ENCODE data around the gene DOCK4.

- TF ChIP-seq POLR2A (IDR thresholded peaks at IDR 0.05; ENCODE audit: control extremely low read depth in 1 of 2, low read depth in 2 of 2, low read length in 2 of 2) (no peak), EZH2 (IDR thresholded peaks at IDR 0.05; ENCODE audit: low read depth, low read length, severe bottlenecking) (no peak), SRF (IDR thresholded peaks at IDR 0.05; ENCODE audit: low read depth, low read length) (no peak), CTCF (IDR thresholded peaks at IDR 0.05; ENCODE audit: control extremely low read depth in 1 of 3, insufficient read depth in 1 of 3, low read depth in 1 of 3, low read length in 3 of 3) (no peak), ATF2 (IDR thresholded peaks at IDR 0.05; ENCODE audit: low read length) (no peak), RBBP5 (IDR thresholded peaks at IDR 0.05; ENCODE audit: borderline replicate concordance, low read depth, low read length) (no peak), RAD21 (IDR thresholded peaks at IDR 0.05 in 1 of 2, conservative IDR thresholded peaks at IDR 0.05 in 1 of 2; ENCODE audit: low read depth in 2 of 2, low read length in 2 of 2) (no peak), SUZ12 (IDR thresholded peaks at IDR 0.05; ENCODE audit: low read length) (no peak), EP300 (IDR thresholded peaks at IDR 0.05; ENCODE audit: borderline replicate concordance in 1 of 2, low read depth in 2 of 2, low read length in 2 of 2) (no peak), HDAC2 (IDR thresholded peaks at IDR 0.05; ENCODE audit: borderline replicate concordance in 1 of 2, low read depth in 2 of 2, low read length in 2 of 2) (no peak)
These were observed 184.7 kb downstream of the DOCK4 start for GRCh38 chr7:112021379-112022044.

Data from H1 (cell line).